TTC549 (cell line): ENCODE data around the gene EHMT2.
"Not testable (repeated sequence)": the region's sequence is repeated elsewhere in the genome, so short reads cannot be mapped to it uniquely, and the experiment has no call there.

ENCODE experiments used
- FAIRE-seq: peaks from 2 replicates; lab custom pipeline; 2012; peaks lifted over from hg19 to GRCh38; lab: Jason Lieb, UNC

Gene EHMT2

DNA sequence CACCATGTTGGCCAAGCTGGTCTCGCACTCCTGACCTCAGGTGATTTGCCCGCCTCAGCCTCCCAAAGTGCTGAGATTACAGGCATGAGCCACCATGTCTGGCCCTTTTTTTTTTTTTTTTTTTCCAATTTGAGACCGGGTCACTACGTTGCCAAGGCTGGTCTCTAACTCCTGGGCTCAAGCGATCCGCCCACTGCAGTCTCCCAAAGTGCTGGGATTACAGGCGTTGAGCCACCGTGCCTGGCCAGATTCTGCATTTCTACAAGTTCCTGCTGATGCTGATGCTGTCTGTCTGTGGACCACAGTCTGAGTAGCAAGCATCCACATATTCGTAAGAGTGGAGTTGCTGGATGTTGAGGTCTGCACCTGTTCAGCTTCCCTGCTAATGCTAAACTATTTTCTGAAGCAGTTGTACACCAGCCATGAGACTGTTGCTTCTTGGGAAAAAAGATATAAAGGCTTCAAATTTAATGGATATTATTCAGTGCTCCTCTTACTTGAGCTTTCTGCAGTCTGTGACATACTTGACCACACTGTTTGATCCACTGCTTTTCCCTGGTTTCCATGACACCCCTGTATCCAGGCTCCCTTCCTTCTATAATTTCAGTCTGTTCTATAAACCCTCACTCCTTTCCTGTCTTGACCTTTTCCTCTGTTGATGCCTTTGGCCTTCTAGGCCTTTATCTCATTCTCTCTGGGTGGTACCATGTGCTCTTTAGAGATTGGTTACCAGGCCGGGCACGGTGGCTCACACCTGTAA is 14.5 kb upstream of the EHMT2 start:
- no peak for FAIRE-seq

DNA sequence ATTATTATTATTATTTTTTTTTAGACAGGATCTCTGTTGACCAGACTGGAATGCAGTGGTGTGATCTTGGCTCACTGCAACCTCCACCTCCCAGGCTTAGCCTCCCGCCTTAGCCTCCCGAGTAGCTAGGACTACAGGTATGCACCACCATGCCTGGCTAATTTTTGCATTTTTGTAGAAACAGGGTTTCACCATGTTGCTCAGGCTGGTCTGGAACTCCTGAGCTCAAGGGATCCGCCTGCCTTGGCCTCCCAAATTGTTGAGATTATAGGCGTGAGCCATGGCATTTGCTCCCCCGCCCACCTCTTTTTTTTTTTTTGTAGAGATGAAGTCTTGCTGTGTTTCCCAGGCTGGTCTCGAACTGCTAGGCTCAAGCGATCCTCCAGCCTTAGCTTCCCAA is 11.8 kb upstream of the EHMT2 start:
- FAIRE-seq = not testable (repeated sequence)

DNA sequence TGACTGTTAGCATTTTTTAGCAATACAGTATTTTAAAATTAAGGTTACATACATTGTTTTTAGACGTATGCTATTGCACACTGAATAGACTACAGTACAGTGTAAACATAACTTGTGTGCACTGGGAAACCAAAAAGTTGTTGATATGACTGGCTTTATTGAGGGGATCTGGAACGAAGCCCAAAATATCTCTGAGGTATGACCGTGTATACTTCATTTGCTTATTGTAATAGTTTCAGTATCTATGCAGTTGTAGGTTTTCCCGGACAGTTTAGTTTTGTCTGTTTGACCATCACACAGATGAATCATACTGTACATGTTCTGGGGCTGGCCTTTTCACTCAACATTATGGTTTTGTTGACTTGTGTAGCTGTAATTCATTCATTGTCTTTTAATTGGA is 11.3 kb upstream of the EHMT2 start:
- FAIRE-seq = no peak

DNA sequence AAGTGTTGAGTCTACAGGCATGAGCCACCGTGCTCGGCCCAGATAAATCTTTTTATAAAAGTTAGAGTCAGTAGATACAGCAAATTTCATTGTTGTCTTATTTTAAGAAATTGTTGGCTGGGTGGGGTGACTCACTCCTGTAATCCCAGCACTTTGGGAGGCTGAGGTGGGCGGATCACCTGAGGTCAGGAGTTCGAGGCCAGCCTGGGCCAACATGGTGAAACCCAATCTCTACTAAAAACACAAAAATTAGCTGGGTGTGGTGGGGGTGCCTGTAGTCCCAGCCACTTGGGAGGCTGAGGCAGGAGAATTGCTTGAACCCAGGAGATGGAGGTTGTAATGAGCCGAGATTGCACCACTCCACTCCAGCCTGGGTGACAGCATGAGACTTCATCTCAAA is 10.8 kb upstream of the EHMT2 start:
- not testable (repeated sequence) for FAIRE-seq

DNA sequence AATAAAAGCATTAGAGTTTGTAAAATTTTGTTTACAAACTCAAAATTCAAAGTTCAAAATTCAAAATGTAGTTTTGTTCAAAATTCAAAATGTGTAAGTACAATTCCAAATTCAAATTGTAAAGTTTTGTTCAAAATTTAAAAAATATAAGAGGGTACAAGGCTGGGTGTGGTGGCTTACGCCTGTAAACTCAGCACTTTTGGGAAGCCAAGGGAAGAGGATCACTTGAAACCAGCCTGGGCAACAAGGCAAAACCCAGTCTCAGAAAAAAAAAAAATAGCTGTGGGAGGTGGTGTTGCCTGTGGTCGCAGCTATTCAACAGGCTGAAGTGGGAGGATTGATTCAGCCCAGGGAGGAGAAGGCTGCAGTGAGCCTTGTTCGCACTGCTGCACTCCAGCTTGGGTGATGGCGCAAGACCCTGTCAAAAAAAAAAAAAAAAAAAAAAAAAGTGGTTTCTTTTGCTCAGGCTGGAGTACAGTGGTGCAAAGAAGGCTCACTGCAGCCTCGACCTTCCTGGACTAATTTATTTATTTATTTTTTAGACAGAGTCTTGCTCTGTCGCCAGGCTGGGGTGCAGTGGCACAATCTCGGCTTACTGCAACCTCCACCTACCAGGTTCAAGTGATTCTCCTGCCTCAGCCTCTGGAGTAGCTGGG is 9.8 kb upstream of the EHMT2 start:
- FAIRE-seq = no peak

DNA sequence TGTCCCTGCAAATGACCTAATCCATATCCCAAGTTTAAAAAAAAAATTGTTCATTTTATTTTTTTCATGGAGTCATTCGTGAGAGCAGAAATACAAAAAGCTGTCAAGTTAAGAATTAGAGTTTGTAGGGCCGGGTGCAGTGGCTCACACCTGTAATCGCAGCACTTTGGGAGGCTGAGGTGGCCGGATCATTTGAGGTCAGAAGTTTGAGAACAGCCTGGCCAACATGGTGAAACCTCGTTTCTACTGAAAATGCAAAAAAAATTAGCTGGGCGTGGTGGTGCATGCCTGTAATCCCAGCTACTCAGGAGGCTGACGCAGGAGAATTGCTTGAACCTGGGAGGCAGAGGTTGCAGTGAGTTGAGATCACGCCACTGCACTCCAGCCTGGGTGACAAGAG is 9.2 kb upstream of the EHMT2 start:
- FAIRE-seq = not testable (repeated sequence)

DNA sequence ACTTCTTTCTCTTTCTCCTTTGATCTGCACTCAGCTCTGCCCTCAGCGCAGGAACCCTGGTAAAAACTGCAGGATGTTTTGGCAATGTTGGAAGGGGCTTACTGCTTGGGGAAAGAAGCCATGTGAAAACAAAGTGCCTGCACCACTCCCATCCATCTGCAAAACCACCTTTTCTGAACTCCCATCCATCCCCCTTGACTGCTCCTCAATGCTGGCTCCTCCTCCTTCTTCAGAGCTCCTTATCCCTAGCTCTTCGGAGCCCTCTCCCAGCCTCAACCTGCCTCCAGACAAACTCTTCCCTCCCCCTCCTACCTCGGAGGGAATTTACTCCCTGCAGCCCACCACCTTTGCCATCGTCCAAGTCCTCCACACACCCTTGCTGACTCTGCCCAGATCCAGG is 8.6 kb upstream of the EHMT2 start:
- no peak for FAIRE-seq

DNA sequence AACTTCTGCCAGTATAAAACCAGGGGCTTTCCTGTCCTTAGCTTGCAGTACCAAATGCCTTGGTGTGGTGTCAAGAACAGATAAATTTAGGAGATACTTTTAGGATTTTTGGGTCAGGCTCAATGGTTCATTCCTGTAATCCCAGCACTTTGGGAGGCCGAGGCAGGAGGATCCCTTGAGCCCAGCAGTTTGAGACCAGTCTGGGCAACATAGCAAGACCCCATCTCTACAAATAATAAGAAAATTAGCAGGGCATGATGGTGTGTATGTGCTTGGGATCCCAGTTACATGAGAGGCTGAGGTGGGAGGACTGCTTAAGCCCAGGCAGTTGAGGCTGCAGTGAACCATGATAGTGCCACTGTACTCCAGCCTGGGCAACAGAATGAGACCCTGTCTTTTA is 7.5 kb upstream of the EHMT2 start:
- no peak for FAIRE-seq

DNA sequence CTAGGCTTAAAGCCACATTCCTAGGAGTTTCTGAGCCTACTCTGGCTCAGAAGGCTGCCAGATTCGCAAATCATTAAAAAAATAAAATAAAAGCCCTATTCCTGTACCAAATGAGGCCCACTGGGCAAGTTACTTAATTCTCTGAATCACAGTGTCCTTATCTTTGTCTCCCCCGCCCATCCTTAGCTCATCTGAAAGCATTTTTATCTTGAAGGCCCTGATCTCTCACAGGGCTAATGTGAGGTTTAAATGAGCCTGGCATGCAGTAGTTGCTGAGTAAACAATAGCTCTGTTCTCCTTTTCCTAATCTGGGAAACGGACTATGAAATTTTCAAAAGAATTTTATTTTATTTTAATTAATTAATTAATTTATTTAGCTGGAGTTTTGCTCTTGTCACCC is 6.5 kb upstream of the EHMT2 start:
- no peak for FAIRE-seq

DNA sequence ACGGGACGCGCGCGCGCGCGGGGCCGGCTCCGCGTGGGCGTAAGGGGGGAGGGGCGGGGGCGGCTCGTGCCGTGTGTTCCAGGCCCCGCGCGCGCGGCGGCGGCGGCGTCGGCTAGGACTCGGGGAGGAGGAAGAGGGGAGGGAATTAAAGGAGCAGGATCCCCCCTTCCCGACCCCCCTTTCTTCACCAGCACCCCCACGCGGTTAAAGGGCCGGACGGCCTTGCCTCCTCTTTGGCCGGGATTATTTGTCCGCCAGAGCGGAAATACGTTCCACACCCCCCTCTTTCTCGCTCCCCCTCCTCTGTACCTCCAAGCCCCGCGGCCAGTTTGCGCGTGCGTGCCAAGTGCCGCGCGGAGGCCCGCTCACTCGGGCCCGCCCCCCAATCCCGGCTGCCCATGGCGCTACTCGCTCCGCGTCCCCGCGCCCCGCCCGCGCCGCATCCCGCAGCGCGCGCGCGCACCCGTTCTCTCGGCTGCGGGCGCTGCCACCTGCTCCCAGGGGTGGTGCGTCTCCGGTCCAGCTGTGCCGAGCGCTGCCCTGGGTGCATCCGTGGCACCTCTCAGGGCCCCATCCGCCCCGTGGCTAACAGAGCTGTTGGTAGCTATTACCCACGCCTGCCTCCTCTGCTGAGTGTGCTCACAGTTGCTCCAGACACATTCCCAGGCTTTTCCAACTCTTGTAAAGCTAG is 4.6 kb upstream of the EHMT2 start, which contains the start of gene ZBTB12:
Gene ZBTB12, minus strand, starts transcription at position 134 of the 691 bp plus-strand sequence. CDS start 781 bp downstream, outside the sequence.
- FAIRE-seq = no peak

DNA sequence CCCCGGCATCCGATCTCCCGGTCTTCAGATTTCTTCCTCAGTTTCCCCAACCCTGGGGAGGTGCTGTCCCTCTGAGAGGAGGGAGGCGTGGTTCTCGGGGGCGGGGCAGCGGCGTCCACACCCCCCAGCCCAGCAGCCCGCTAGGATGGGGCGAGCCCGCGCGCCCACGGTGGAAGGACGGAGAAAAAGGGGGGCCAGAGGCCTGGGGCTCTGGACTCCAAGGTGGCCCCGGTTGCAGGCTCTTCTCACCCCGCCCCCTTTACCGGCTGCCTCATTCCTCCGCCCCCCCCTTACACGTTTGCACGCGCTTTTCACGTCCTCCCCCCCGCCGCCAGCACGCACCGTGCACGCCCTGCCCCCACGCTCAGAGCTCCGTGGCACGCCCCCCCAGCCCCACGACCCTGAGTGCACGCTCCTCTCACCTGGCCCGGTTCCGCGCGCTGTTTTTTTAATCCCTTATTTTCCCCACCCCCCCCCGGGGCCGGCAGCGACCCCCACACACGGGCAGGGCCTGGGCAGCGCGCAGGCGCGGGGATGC is 4.0 kb upstream of the EHMT2 start:
- no peak for FAIRE-seq

DNA sequence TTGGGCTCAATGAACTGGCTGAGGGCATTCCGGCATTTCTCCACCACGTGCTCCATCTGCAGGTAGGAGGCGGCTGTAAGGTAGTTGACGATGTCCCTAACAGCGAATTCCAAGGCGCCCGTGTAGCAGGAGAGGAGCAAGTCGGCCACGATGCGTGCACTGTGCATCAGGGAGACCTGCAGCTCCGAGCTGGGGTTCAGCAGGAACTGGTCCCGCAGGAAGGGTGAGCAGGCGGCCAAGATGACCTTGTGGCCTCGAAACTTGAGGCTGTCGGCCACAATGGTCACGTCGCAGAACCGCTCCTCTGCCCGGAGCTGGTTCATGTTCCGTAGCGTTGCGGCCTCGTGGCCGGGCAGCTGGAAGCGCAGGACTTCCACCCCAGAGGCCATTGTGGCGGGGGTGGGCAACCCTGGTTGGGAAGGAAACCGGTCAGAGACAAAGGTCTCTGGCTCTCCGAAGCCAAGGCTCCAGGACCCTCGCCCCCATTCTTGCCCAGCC is 3.5 kb upstream of the EHMT2 start:
- FAIRE-seq = no peak

DNA sequence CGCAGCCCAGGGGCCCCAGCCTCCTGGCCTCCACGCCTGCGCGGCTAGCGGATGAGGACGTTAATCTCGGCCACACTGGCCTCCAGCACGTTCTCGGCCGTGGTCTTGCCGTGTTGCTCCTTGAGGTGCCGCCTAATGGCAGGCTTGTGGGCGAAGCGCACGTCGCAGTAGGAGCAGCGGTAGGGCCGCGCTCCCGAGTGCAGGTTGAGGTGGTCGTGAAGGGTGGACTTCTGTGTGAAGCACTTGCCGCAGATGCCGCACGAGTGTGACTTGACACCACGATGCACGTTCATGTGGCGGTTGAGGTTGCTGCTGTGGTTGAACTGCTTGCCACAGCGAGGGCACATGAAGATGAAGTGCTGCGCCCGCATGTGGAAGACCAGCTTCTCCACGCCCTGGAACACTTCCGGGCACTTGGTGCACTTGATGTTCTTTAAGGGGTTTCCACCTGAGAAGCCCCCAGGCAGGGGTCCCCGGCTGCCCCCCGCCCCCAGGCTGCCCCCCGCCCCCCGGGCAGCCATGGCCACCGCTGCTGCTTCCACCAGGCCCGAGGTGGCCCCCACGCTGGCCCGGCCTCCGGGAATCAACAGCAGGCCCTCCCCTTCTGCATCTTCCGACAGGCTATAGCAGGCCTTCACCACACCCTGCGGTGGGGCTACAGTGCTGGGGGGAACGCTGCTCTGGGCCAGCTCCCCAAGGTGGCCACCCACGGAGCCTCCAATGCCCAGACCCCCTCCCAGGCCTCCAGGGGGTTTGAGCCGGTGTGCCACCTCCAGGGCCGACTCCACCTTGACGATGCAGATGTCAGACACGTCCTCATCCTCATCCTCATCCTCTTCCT is 2.6 kb upstream of the EHMT2 start:
- FAIRE-seq = no peak

DNA sequence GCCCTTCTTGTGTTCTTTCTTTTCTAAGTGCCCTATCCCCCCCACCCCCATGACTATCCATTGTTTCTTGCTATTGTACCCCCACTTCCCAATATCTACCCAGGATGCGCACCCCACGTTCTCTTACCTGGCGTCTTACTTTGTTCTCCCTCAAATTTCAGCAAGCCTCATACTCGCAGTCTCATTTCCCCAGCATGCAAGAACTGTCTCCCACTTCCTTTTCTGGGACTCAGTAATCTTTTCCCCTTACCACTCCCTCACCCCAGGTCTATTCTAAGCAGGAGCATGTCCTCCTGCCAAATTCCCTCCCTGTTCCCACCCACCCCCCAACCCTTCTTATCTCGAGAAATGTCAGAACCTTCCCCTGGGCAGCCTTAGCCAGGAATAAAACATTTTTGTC is 1.7 kb upstream of the EHMT2 start:
- FAIRE-seq = no peak

DNA sequence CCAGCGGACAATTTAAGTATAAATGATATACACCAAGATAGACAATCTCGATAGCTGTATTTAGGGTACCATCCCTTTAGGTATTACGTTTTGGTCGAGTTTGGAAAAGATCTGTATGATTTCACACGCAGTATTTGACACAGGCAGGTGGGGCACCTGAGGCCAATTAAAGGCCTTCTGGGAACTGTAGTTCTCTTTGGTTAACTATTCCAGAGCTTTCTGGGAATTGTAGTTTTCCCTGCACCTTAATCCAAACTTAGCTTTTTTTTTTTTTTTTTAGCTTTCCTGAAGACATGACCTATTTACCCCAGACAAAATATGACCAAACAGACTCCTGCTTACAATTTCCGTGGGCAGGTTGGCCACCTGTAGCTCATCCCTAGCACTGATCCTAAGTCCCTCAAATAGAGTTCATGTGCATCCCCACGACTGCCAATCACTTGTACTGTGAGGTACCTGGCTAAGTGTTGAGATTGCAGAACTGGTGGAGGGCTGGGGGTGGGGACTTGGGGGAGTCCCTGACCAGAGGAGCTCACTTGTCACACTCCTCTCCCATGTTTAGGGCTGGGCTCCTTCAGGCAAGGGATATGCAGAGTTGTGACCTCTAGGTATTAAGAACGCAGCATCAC is 999 bp upstream of the EHMT2 start:
- FAIRE-seq = no peak

DNA sequence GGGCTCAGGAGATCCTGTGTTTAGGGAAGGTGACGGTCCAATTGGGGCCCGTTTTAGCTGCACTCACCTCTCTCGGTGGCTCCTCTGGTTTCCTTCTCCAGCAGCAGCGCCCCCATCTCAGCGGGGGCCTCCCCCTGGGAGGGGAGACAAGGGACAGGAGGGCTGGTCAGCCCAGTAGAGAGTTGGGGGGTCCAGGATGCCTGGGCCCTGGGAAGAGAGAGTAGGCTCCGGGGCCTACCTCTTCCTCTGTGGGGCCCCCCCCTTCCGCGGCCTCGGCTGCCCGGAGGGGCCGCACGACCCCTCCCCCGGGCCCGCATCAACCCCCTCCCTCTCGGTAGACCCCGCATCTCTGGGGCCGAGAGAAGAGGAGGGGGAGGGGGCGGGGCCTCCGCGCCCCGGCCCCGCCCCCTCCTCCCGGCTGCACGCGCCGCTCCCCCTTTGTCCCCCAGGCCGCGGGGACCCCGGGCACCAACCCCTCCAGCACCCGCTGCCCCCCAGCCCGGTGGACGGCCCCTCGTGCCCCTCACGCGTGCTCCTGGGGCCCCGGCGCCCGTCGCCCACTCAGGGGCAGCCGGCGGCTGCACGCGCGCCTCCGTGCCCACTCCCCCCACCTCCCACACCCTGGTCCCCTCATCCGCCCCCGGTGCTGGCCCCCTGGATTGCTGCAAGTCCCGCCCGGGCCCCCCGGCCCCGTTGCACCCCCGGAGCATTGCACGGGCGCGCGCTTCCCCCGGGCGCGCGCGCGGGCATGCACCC is 464 bp downstream of the EHMT2 start:
- no peak for FAIRE-seq

DNA sequence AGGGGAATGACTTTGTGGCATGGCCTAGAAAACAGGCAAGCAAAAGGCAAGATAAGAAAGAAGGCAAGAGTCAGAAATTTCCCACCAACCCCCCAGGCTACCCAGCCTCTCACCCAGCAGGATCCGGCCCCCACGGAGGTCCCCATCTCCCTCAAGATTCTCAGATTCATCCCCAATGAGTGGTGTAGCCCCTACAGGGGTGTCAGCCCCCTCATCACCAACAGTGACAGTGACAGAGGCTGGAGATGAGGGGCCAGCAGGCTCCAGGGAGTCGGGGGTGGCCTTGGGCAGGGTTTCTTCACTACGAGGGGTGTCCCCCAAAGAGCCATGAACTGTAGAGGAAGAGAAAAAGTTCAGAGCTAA is 1.0 kb downstream of the EHMT2 start:
- no peak for FAIRE-seq

DNA sequence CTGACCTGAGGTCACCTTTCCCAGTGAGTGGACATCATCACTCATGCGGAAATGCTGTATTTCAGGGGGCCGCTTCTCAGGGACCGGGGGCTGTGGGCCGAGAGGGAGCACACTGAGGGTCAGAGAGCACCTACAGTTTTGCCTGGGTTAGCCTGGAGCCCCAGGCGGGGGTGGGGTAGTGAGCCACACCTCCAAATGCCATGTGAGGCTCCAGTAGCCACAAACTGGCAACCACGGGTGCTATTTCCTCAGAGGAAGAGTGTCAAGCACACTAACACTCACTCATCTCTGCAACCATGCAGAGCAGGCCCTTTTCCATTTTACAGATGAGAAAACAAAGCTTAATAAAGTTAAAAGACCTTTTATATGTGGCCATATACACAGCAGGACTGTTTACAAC is 4.7 kb downstream of the EHMT2 start:
- FAIRE-seq = no peak

DNA sequence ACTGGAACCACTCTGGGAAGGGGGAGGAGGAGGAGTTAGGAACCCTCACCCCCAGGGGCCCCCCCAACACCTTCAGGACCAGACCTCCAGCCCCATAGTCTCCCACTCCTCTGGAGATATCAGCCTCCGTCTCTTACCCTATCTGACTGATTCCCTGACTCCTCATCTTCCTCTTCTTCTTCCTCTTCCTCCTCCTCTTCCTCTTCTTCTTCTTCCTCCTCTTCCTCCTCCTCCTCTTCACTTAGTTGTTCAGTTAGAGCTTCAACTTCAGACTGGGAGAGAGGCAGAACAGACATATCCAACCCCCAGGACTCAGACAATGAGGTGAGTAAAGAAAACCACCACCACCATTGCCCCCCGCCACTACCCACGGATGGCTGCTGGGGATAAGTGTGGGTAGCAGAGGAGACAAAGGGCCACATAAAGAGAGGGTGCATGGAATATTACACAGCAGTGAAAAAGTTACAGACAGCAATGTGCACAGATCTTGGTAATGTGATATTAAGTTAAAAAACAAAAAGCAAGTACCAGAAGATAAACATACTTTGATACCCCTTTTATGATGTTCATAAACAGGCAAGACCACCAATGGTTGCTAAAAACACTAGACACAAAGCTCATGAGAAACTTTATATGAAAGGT is 8.0 kb downstream of the EHMT2 start:
- FAIRE-seq = no peak
